GM12878 (cell line): ENCODE measurements around the gene FSTL4. TPM values are rescaled to one million over a fixed set of nuclear protein-coding genes. Genes with fewer than 3 reads are reported as not detected.

Experiments used
- ATAC-seq: fragments of 200-7000 bp; cut with Tn5 transposase; 3 replicates; pipeline ENCODE4 v1.9.1; 2020; ENCODE audit warnings: mild to moderate bottlenecking, moderate library complexity
- BruUV-seq: library from RNA; stranded (reverse); fragments of 400-500 nt; replicated peaks from 2 replicates; lab custom pipeline; 2021; lab: Mats Ljungman, UMichigan
- CTCF ChIA-PET: fragments of 300-600 bp; sonication (Branson Sonifier 250); formaldehyde crosslinking; extraction: SDS; loops from one replicate; lab custom pipeline; 2021; ENCODE audit warnings: inconsistent platforms; lab: Yijun Ruan, JAX
- POLR2A ChIA-PET: fragments of 350-600 bp; formaldehyde crosslinking; extraction: SDS; loops from one replicate; lab custom pipeline; 2021; ENCODE audit warnings: inconsistent platforms; lab: Charles Lee
- RAD21 ChIA-PET: fragments of 300-600 bp; sonication (Branson Sonifier 250); formaldehyde crosslinking; loops from one replicate; lab custom pipeline; 2023; ENCODE audit warnings: antibody characterized with exemption; ENCODE audit not compliant: unreplicated experiment; lab: Charles Lee
- SMC1A ChIA-PET: fragments of 300-600 bp; sonication (Branson Sonifier 250); formaldehyde crosslinking; loops from one replicate; lab custom pipeline; 2023; ENCODE audit not compliant: unreplicated experiment, uncharacterized antibody; lab: Charles Lee
- DNase-seq: peaks from one replicate; pipeline ENCODE4 v3.0.0-alpha.2; 2011; ENCODE audit warnings: low read depth, low spot score
- FAIRE-seq: peaks from 3 replicates; lab custom pipeline; 2011; peaks lifted over from hg19 to GRCh38; lab: Jason Lieb, UNC
- H2AFZ ChIP-seq: 2 replicates; pipeline ENCODE4 v1.6.0; 2011; ENCODE audit warnings: low read depth, low read length, control low read depth; ENCODE audit not compliant: control insufficient read depth
- H3K27ac ChIP-seq: 2 replicates; pipeline ENCODE4 v1.5.1; 2011; ENCODE audit warnings: control low read depth; ENCODE audit not compliant: control insufficient read depth, insufficient read depth
- H3K27me3 ChIP-seq, 2 experiments: replicated peaks in 1 of 2; 2 replicates each; pipeline versions ENCODE4 v1.6.0 to v1.6.1; 2011; ENCODE audit warnings: low read length in 1 of 2; ENCODE audit not compliant: control insufficient read depth in 2 of 2, insufficient read depth in 2 of 2
- H3K36me3 ChIP-seq, 2 experiments: 2 replicates each; pipeline ENCODE4 v1.5.1; 2011; ENCODE audit warnings: low read length in 1 of 2; ENCODE audit not compliant: control insufficient read depth in 2 of 2, insufficient read depth in 2 of 2
- H3K4me1 ChIP-seq: 2 replicates; pipeline ENCODE4 v1.6.1; 2011; ENCODE audit warnings: mild to moderate bottlenecking, low read length, moderate library complexity, mixed read lengths; ENCODE audit not compliant: control insufficient read depth, insufficient read depth
- H3K4me2 ChIP-seq: 2 replicates; pipeline ENCODE4 v1.6.0; 2011; ENCODE audit warnings: control low read depth; ENCODE audit not compliant: control insufficient read depth, insufficient read depth
- H3K4me3 ChIP-seq: fragments of 200-600 bp; sonication (generic); 2 replicates; pipeline ENCODE4 v1.5.1; 2016
- H3K79me2 ChIP-seq: 2 replicates; pipeline ENCODE4 v1.6.0; 2011; ENCODE audit warnings: low read length; ENCODE audit not compliant: control insufficient read depth, insufficient read depth
- H3K9ac ChIP-seq: 2 replicates; pipeline ENCODE4 v1.8.0; 2011; ENCODE audit warnings: low read length, control low read depth, mixed read lengths; ENCODE audit not compliant: control insufficient read depth, insufficient read depth
- H3K9me3 ChIP-seq: replicated peaks from 3 replicates; pipeline ENCODE4 v1.5.1; 2011; ENCODE audit warnings: mild to moderate bottlenecking, low read length; ENCODE audit not compliant: control insufficient read depth, insufficient read depth
- H4K20me1 ChIP-seq: 2 replicates; pipeline ENCODE4 v1.6.0; 2011; ENCODE audit not compliant: control insufficient read depth, insufficient read depth
- ASH2L ChIP-seq: fragments of 300-600, 200-600 bp; sonication (generic); IDR thresholded peaks from 2 replicates; pipeline ENCODE4 v1.6.1; 2017; ENCODE audit warnings: low read depth, mild to moderate bottlenecking, borderline replicate concordance
- ATF7 ChIP-seq: fragments of 450-650 bp; IDR thresholded peaks from 2 replicates; pipeline ENCODE4 v1.6.1; 2016; ENCODE audit warnings: low read depth, mild to moderate bottlenecking
- BCL11A ChIP-seq: IDR thresholded peaks from 2 replicates; pipeline ENCODE4 v1.6.1; 2011; ENCODE audit warnings: low read depth, low read length
- CEBPZ ChIP-seq: fragments of 150-350 bp; IDR thresholded peaks from 2 replicates; pipeline ENCODE4 v1.6.1; 2016; ENCODE audit warnings: low read depth, low read length
- DPF2 ChIP-seq: fragments of 450-650 bp; IDR thresholded peaks from 2 replicates; pipeline ENCODE4 v1.6.1; 2017; ENCODE audit warnings: mild to moderate bottlenecking
- E2F4 ChIP-seq: IDR thresholded peaks from 2 replicates; pipeline ENCODE4 v1.6.1; 2012; ENCODE audit warnings: low read depth, low read length, improper control_type of control experiment
- EP300 ChIP-seq, 2 experiments: fragments of 150-350 bp in 1 of 2; IDR thresholded peaks; 2 replicates each; pipeline ENCODE4 v1.6.1; 2011 to 2012; ENCODE audit warnings: low read depth in 2 of 2, low read length in 2 of 2, borderline replicate concordance in 1 of 2, improper control_type of control experiment in 1 of 2, inconsistent platforms in 1 of 2; ENCODE audit not compliant: control insufficient read depth in 1 of 2
- JUNB ChIP-seq: IDR thresholded peaks from 2 replicates; pipeline ENCODE4 v1.6.1; 2016; ENCODE audit warnings: antibody characterized with exemption, mild to moderate bottlenecking
- JUND ChIP-seq: IDR thresholded peaks from 2 replicates; pipeline ENCODE4 v1.6.1; 2012; ENCODE audit warnings: low read depth, mild to moderate bottlenecking, low read length, improper control_type of control experiment, moderate library complexity
- NFYA ChIP-seq: IDR thresholded peaks from 2 replicates; pipeline ENCODE4 v1.6.1; 2011; ENCODE audit warnings: low read depth, mild to moderate bottlenecking, low read length, improper control_type of control experiment, borderline replicate concordance
- RUNX3 ChIP-seq: IDR thresholded peaks from 2 replicates; pipeline ENCODE4 v1.6.1; 2012; ENCODE audit warnings: low read length, inconsistent platforms
- SREBF1 ChIP-seq: IDR thresholded peaks from 2 replicates; pipeline ENCODE4 v1.6.1; 2012; ENCODE audit warnings: mild to moderate bottlenecking, low read length
- TBL1XR1 ChIP-seq: IDR thresholded peaks from 2 replicates; pipeline ENCODE4 v1.6.1; 2012; ENCODE audit warnings: low read depth, low read length, improper control_type of control experiment
- ZBTB40 ChIP-seq: fragments of 450-650 bp; IDR thresholded peaks from 2 replicates; pipeline ENCODE4 v1.6.1; 2016; ENCODE audit warnings: mild to moderate bottlenecking, moderate library complexity, borderline replicate concordance
- WGBS: methylation state at CpG from one replicate; pipeline ENCODE4 v1.1.6; 2016; ENCODE audit warnings: low lambda C conversion rate; ENCODE audit not compliant: insufficient replicate concordance, insufficient coverage; ENCODE audit errors: missing lambda C conversion rate; 5-methylcytosine and 5-hydroxymethylcytosine counted together
- in situ Hi-C: fragments of 300-500 bp; cut with MboI; formaldehyde crosslinking; loops from 9 replicates; pipeline ENCODE4 v1.14.3; 2018; ENCODE audit warnings: mixed read lengths
- intact Hi-C: fragments of 100-400 bp; cut with micrococcal nuclease; formaldehyde crosslinking; loops from one replicate; pipeline ENCODE4 v1.14.2; 2022; ENCODE audit not compliant: unreplicated experiment
- polyA plus RNA-seq, 11 experiments: library from polyadenylated mRNA; depleted of rRNA in 4 of 11; unstranded in 6 of 11; stranded (reverse) in 5 of 11; fragments of >200 nt; fragmentation: Nextera tagmentation in 4 of 11; fragmentation: Illumina TruSeq in 1 of 11; extraction: Ambion mirVana in 4 of 11; extraction: Trizol in 1 of 11; gene quantifications; 1 replicate in 1 of 11; 2 replicates in 10 of 11; pipeline versions ENCODE4 v1.2.1 to v1.2.3, GENCODE V29; 2011 to 2016; ENCODE audit warnings: inconsistent platforms in 2 of 11, missing spikeins in 2 of 11, low read depth in 1 of 11
- total RNA-seq, 4 experiments: library from RNA; depleted of rRNA in 3 of 4; stranded (reverse); fragments of >200 nt in 3 of 4; fragmentation: Illumina TruSeq in 1 of 4; extraction: Trizol in 1 of 4; gene quantifications; 2 replicates each; pipeline versions ENCODE4 v1.2.1 to v1.2.3, GENCODE V29; 2013 to 2021

Gene FSTL4
- total and polyA plus RNA-seq, 10 of the 15 experiments (the other 5 are each of a cell fraction or from before 2014, with no cell fraction given): 0.01 to 0.79 (median 0.21) TPM; not detected in 6

- DNase-seq: peak; percentile 79
- intact Hi-C loops: no loop called here
- ChIA-PET SMC1A (interaction anchor here (1.5 to 2.4 kb wide), 3 partner anchors 9 to 211 kb away, joined by 3 to 10 read pairs (median 4); no protein-coding TSS in a partner anchor), CTCF (interaction anchor here (0.9 to 1.5 kb wide), 3 partner anchors 102 to 500 kb away, joined by 3 read pairs; no protein-coding TSS in a partner anchor), POLR2A (interaction anchor here (0.6 kb wide), 1 partner anchor 81 kb away, joined by 3 read pairs; no protein-coding TSS in a partner anchor), RAD21 (interaction anchor here (1.0 to 1.1 kb wide), 2 partner anchors 80 to 81 kb away, joined by 4 to 5 read pairs; no protein-coding TSS in a partner anchor)
- Histone ChIP-seq H3K9me3 (no peaks in the 10 kb centered on the region), H3K79me2 (no peaks in the 10 kb centered on the region), H3K27ac (peak overlapping the region; percentile 63), H2AFZ (peak overlapping the region; percentile 14; the same call in 1 of the 2 replicates), H3K9ac (no peak overlapping the region; the same call in 1 of the 2 replicates), H4K20me1 (no peaks in the 10 kb centered on the region), H3K4me2 (peak overlapping the region; percentile 61), H3K27me3 (no peaks in the 10 kb centered on the region), H3K4me3 (no peak overlapping the region), H3K36me3 (no peaks in the 10 kb centered on the region), H3K4me1 (peaks cover 34% of the 10 kb centered on the region)
- peak; percentile 93 for FAIRE-seq
- ATAC-seq: peak; percentile 86
- no TSS peak for BruUV-seq
- in situ Hi-C loops: no loop called here
- 3% methylated on average over 6 of the region's 6 CpGs for WGBS
- TF ChIP-seq ZBTB40 (no peak), BCL11A (peak; percentile 54; the same call in 1 of the 2 replicates), SREBF1 (no peak), RUNX3 (peak; percentile 92), CEBPZ (no peak), JUND (no peak), ASH2L (no peak), EP300 (IDR thresholded peaks at IDR 0.05; ENCODE audit: borderline replicate concordance in 1 of 2, control insufficient read depth in 1 of 2, low read depth in 2 of 2, low read length in 2 of 2) (peak in 1 of 2 experiments; percentile 84; a peak in 3 of 4 replicates), DPF2 (peak; percentile 77), JUNB (peak; percentile 63), TBL1XR1 (peak; percentile 27; the same call in 1 of the 2 replicates), ATF7 (peak; percentile 84), E2F4 (no peak), NFYA (no peak)
Observed at GRCh38 chr5:133321833-133322420, 290.4 kb downstream of the FSTL4 start.
